ENCODE data around the gene ZC3H7B.

DNA sequence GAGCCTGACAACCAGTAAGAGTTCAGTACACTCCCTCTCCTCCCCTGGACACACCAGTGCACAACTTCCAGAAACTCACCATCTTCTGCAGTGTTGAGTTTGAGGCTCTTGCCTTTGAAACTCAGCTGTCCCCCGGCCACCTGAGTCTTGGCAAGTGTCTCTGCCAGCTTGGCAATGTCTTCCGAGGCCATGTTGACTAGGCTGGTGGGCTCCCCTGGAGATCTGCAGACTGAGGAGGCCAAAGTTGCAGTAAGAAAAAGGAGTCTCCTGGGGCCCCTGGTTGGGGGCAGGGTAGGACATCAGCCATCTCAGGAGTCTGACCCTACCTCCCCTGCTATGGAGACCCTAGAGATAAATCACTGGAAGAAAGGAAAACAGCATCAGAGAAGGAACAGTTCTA, 20.5 kb upstream of the ZC3H7B start:
- no peak for TF ChIP-seq EZH2phosphoT487 (IDR thresholded peaks at IDR 0.05; ENCODE audit: borderline replicate concordance, low read length)
- TF ChIP-seq, protein P1, sequence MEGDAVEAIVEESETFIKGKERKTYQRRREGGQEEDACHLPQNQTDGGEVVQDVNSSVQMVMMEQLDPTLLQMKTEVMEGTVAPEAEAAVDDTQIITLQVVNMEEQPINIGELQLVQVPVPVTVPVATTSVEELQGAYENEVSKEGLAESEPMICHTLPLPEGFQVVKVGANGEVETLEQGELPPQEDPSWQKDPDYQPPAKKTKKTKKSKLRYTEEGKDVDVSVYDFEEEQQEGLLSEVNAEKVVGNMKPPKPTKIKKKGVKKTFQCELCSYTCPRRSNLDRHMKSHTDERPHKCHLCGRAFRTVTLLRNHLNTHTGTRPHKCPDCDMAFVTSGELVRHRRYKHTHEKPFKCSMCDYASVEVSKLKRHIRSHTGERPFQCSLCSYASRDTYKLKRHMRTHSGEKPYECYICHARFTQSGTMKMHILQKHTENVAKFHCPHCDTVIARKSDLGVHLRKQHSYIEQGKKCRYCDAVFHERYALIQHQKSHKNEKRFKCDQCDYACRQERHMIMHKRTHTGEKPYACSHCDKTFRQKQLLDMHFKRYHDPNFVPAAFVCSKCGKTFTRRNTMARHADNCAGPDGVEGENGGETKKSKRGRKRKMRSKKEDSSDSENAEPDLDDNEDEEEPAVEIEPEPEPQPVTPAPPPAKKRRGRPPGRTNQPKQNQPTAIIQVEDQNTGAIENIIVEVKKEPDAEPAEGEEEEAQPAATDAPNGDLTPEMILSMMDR (conservative IDR thresholded peaks at IDR 0.05; ENCODE audit: low read depth, low read length) = no peak
- TF ChIP-seq EZH2 (IDR thresholded peaks at IDR 0.05; ENCODE audit: low read length, unreplicated experiment) = no peak
